HL-60 (cell line): ENCODE measurements around the gene TMEM184A.
A peak's percentile ranks its signal among the peaks of the same experiment; 100 is the strongest.

ENCODE experiments used
- DNase-seq, 2 experiments: peaks; one replicate each; pipeline ENCODE4 v3.0.0-alpha.2; 2010 to 2020; ENCODE audit warnings: low read depth in 1 of 2, low spot score in 1 of 2
- H3K27ac ChIP-seq: fragments of 250-450 bp; sonication (Bioruptor Pico); replicated peaks from 2 replicates; pipeline ENCODE4 v1.5.1; 2020; ENCODE audit warnings: mild to moderate bottlenecking, moderate library complexity
- H3K27me3 ChIP-seq: fragments of 250-450 bp; sonication (Bioruptor Pico); 2 replicates; pipeline ENCODE4 v1.5.1; 2021; ENCODE audit warnings: mild to moderate bottlenecking, moderate library complexity; ENCODE audit not compliant: insufficient read depth, poor library complexity, severe bottlenecking
- H3K4me3 ChIP-seq: replicated peaks from 2 replicates; pipeline ENCODE4 v1.5.1; 2011; ENCODE audit warnings: mild to moderate bottlenecking, control low read depth, low read length; ENCODE audit not compliant: insufficient read depth
- GABPA ChIP-seq: IDR thresholded peaks from 2 replicates; pipeline ENCODE4 v1.6.1; 2012; ENCODE audit warnings: low read depth
- POLR2AphosphoS5 ChIP-seq: IDR thresholded peaks from 2 replicates; pipeline ENCODE4 v1.6.1; 2012; ENCODE audit warnings: low read depth
- SPI1 ChIP-seq: IDR thresholded peaks from 2 replicates; pipeline ENCODE4 v1.6.1; 2012; ENCODE audit warnings: low read depth, mild to moderate bottlenecking, borderline replicate concordance
- TF ChIP-seq, protein P1 (sequence below): IDR thresholded peaks from one replicate; pipeline ENCODE4 v1.5.1; 2011; ENCODE audit warnings: low read length, control low read depth, inconsistent platforms; ENCODE audit not compliant: insufficient read depth
- TF ChIP-seq, protein P2 (sequence below): IDR thresholded peaks from 2 replicates; pipeline ENCODE4 v1.6.1; 2012; ENCODE audit warnings: low read depth; ENCODE audit not compliant: insufficient replicate concordance

TMEM184A gene

DNA sequence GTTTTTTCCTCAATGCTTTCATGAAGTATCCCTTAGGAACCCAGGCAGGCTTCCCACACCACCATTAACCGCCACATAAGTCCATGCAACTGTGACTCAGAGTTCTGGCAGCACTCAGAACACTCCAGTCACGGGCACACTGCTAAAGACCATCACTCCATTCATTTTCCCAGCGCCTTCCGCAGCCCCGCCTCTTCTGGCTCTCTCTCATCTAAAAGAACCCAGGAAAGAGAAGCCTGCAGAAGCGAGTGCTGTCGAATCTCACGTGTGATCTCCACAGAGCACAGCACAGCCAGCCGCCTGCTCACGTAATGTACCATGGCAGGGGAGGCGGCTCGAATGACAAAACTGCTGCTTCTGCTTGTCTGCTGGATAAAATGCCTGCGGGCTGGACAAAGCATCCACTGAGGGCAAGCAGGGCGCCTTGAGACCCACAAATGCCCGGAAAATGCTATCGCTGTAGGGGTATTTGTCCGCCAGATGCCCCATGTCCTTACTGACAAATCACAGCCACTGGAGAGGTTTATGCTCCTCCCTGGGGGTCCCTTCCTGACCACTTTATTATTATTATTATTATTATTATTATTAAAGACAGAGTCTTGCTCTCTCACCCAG is 12.0 kb upstream of the TMEM184A start:
- TF ChIP-seq GABPA, result no peak
- Histone ChIP-seq H3K27ac (no peak overlapping the region), H3K27me3 (no peaks in the 10 kb centered on the region), H3K4me3 (no peak overlapping the region)
- no peak for DNase-seq

DNA sequence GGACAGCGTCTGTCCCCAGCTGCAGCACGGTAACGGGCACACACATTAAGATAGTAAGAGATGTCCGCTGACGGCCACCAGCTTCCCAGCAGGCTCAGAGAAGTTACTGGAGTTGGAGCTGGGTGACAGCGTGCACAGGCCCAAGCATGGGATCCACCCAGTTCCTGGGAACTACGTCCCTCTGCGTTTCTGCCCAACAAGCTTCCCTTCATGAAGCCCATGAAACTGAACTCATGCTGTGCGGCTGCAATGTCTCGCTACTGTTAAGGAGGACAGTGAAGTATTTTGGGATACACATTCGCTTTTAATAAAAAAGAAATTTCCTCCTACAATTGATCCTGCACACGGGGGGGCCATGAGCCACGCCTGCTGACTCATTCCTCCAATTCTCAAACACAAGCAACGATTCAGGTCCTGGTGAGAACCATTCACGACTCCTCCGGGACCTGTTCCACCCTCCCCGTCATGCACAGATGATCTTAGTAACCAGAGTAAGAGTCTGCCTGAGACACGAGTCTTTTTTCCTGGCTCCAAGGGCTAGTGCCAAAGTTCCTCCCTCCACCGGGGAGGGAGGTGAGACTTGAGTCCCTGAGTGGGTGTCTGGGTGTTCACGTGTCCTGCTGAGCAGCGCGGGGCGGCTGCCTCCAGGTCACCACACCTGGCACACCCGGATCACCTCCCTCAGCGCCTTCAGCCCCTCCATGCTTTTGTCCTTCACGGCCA is 11.2 kb upstream of the TMEM184A start:
- Histone ChIP-seq H3K27me3 (no peaks in the 10 kb centered on the region), H3K27ac (no peak overlapping the region), H3K4me3 (no peak overlapping the region)
- DNase-seq, result no peak
- no peak for TF ChIP-seq GABPA
- TF ChIP-seq SPI1, result no peak
- TF ChIP-seq POLR2AphosphoS5, result 0 out of 2 replicates have a peak, but pooled peaks have one; percentile 5

DNA sequence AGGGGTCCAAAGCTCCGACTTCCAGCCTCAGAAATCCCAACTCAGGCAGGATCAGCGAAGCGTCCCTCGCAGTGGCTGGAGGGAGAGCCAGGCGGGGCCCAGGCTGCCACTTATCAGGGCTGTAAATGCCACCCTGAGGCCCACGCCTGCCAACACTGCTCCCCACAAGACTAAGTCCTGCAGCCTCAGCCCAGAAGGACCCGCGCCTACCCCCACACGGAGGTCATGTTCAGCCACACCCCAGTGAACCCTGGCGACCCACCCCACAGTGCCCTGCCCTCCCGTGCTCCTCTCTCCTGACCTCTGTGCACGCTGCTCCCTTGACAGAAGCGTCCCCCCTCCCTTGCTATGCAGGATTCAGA is 10.7 kb upstream of the TMEM184A start:
- Histone ChIP-seq H3K27me3 (no peaks in the 10 kb centered on the region), H3K27ac (no peak overlapping the region), H3K4me3 (no peak overlapping the region)
- DNase-seq, result no peak
- TF ChIP-seq SPI1, result no peak
- peak; percentile 18; the same call in 1 of the 2 replicates for TF ChIP-seq POLR2AphosphoS5

DNA sequence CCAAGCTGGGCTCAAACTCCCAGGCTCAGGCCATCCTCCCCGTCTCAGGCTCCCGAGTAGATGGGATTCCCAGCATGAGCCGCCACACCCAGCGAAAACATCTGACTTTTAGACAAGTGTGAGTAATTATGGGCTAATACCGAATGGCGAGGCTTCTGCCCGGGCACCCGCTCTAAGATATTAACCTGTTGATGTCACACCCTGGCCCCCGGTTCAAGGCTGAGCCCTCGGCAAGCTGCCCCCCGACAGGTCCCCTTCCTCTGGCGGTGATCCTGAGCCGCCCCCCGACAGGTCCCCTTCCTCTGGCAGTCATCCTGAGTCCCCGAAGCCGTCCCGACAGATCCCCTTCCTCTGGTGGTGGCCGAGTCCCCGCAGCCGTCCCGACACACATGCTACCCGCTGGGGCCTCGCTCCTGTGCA is 8.6 kb upstream of the TMEM184A start:
- TF ChIP-seq GABPA (no peak), SPI1 (no peak), POLR2AphosphoS5 (no peak)
- TF ChIP-seq, protein P1, sequence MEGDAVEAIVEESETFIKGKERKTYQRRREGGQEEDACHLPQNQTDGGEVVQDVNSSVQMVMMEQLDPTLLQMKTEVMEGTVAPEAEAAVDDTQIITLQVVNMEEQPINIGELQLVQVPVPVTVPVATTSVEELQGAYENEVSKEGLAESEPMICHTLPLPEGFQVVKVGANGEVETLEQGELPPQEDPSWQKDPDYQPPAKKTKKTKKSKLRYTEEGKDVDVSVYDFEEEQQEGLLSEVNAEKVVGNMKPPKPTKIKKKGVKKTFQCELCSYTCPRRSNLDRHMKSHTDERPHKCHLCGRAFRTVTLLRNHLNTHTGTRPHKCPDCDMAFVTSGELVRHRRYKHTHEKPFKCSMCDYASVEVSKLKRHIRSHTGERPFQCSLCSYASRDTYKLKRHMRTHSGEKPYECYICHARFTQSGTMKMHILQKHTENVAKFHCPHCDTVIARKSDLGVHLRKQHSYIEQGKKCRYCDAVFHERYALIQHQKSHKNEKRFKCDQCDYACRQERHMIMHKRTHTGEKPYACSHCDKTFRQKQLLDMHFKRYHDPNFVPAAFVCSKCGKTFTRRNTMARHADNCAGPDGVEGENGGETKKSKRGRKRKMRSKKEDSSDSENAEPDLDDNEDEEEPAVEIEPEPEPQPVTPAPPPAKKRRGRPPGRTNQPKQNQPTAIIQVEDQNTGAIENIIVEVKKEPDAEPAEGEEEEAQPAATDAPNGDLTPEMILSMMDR, result no peak
- TF ChIP-seq, protein P2, sequence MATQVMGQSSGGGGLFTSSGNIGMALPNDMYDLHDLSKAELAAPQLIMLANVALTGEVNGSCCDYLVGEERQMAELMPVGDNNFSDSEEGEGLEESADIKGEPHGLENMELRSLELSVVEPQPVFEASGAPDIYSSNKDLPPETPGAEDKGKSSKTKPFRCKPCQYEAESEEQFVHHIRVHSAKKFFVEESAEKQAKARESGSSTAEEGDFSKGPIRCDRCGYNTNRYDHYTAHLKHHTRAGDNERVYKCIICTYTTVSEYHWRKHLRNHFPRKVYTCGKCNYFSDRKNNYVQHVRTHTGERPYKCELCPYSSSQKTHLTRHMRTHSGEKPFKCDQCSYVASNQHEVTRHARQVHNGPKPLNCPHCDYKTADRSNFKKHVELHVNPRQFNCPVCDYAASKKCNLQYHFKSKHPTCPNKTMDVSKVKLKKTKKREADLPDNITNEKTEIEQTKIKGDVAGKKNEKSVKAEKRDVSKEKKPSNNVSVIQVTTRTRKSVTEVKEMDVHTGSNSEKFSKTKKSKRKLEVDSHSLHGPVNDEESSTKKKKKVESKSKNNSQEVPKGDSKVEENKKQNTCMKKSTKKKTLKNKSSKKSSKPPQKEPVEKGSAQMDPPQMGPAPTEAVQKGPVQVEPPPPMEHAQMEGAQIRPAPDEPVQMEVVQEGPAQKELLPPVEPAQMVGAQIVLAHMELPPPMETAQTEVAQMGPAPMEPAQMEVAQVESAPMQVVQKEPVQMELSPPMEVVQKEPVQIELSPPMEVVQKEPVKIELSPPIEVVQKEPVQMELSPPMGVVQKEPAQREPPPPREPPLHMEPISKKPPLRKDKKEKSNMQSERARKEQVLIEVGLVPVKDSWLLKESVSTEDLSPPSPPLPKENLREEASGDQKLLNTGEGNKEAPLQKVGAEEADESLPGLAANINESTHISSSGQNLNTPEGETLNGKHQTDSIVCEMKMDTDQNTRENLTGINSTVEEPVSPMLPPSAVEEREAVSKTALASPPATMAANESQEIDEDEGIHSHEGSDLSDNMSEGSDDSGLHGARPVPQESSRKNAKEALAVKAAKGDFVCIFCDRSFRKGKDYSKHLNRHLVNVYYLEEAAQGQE, result no peak
- Histone ChIP-seq H3K4me3 (no peak overlapping the region), H3K27ac (no peak overlapping the region), H3K27me3 (no peaks in the 10 kb centered on the region)
- no peak for DNase-seq

DNA sequence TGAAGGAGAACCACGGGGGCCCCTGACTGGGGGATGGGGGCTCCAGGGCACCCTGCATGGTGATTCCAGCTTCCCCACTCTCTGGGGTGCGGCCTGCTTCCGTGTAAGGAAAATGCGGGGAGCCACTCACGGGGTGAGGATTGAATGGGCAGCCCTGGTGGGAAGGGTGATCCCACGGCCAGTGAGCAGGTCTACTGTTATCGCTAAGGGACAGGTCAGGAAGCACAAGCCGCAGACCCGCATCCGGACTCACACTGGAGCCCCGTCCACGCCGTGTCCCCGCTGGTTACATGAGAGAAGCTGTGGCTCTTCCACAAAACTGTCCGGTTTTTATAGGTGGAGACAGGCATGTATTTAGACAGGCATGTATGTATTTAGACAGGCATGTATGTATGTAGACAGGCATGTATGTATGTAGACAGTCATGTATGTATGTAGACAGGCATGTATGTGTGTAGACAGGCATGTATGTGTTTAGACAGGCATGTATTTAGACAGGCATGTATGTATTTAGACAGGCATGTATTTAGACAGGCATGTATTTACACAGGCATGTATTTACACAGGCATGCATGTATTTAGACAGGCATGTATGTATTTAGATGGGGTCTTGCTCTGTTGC is 8.1 kb upstream of the TMEM184A start:
- H3K4me3 ChIP-seq, result no peak overlapping the region
- H3K27me3 ChIP-seq, result no peaks in the 10 kb centered on the region
- no peak for TF ChIP-seq GABPA
- TF ChIP-seq, protein P1, result no peak
- TF ChIP-seq, protein P2, result no peak
- no peak for TF ChIP-seq POLR2AphosphoS5
- TF ChIP-seq SPI1, result peak; percentile 13; the same call in 1 of the 2 replicates
- no peak overlapping the region; the same call in 1 of the 2 replicates for H3K27ac ChIP-seq
- no peak for DNase-seq
